Ovary (tissue), 9 donors: ENCODE measurements around the gene EPAS1. TPM values are rescaled to one million over a fixed set of nuclear protein-coding genes. Genes with fewer than 3 reads are reported as not detected.

Experiments used
- DNase-seq, 5 donors: peaks; one replicate each; pipeline ENCODE4 v3.0.0-alpha.2; 2019 to 2020
- H3K27ac ChIP-seq, 2 donors: fragments of 200-600 bp; one replicate each; pipeline versions ENCODE4 v1.5.1 to v1.8.0; 2019 to 2022
- H3K27me3 ChIP-seq: fragments of 200-600 bp; one replicate; pipeline ENCODE4 v1.8.0; 2022
- H3K36me3 ChIP-seq: fragments of 200-600 bp; sonication (generic); one replicate; pipeline ENCODE4 v1.5.1; 2019
- H3K4me1 ChIP-seq: one replicate; pipeline ENCODE4 v1.8.1; 2013; ENCODE audit warnings: mild to moderate bottlenecking, moderate library complexity; ENCODE audit not compliant: insufficient read depth
- H3K4me3 ChIP-seq: fragments of 200-600 bp; sonication (generic); one replicate; pipeline ENCODE4 v1.5.1; 2017
- H3K9me3 ChIP-seq, 2 donors: fragments of 200-600 bp in 1 of 2; sonication (generic) in 1 of 2; one replicate each; pipeline versions ENCODE4 v1.5.1 to v1.8.1; 2013 to 2019; ENCODE audit warnings: mild to moderate bottlenecking in 1 of 2, moderate library complexity in 1 of 2
- EP300 ChIP-seq: sonication (generic); formaldehyde crosslinking; IDR thresholded peaks from one replicate; pipeline ENCODE4 v1.6.1; 2017; ENCODE audit warnings: antibody characterized with exemption
- POLR2A ChIP-seq: fragments of 450-650 bp; IDR thresholded peaks from one replicate; pipeline ENCODE4 v1.6.1; 2017; ENCODE audit warnings: antibody characterized with exemption, mild to moderate bottlenecking, moderate library complexity
- WGBS, 3 donors: extraction: QIAGEN DNeasy Blood & Tissue Kit in 1 of 3; methylation state at CpG; one replicate each; pipeline versions ENCODE4 v1.1.5 to v1.1.7; 2013 to 2017; 5-methylcytosine and 5-hydroxymethylcytosine counted together
- intact Hi-C, 4 donors: fragments of 100-400 bp; cut with DNase I; formaldehyde crosslinking; loops; one replicate each; pipeline versions ENCODE4 v1.11.0 to v1.15.1; 2022 to 2023
- polyA plus RNA-seq, 2 donors: library from polyadenylated mRNA; stranded (reverse); fragments of 200-250 nt in 1 of 2; fragments of 350-450 nt in 1 of 2; fragmentation: Illumina TruSeq in 1 of 2; extraction: RNeasy Lipid Tissue Mini Kit (QIAGEN cat#74804) in 1 of 2; gene quantifications; one replicate each; pipeline ENCODE4 v1.2.3, GENCODE V29; 2013 to 2014
- total RNA-seq, 7 donors: library from RNA; depleted of rRNA in 2 of 7; stranded (reverse); fragments of >200 nt in 2 of 7; fragmentation: NEBNext Ultra II Directional in 3 of 7; extraction: Animal tissue kit (Norgen Biotek cat#: 25700) in 3 of 7; gene quantifications; one replicate each; pipeline versions ENCODE4 v1.1.0 to v1.2.4, GENCODE V29; 2016 to 2023
- TF ChIP-seq, protein P1 (sequence below), 3 donors: fragments of 450-650 bp in 2 of 3; fragments of 200-600 bp in 1 of 3; IDR thresholded peaks; one replicate each; pipeline versions ENCODE4 v1.5.1 to v1.8.0; 2016 to 2022; ENCODE audit warnings: antibody characterized with exemption in 3 of 3, mild to moderate bottlenecking in 1 of 3
- donor health status: DM: no; HTN: no; CAD: no; lungs with moderate emphysema.
- donor health status: DM: no; HTN: no; CAD: no.
- donor health status: Bipolar disorder and iron deficiency.
- donor health status: DM: yes; HTN: yes; CAD: no.
- donor health status: DM: no; HTN: no; CAD: no.
- donor health status: DM: yes; HTN: yes; CAD: no.

EPAS1 gene
- total and polyA plus RNA-seq, 9 donors, result 63.1 to 258 (median 82.7) TPM

DNA sequence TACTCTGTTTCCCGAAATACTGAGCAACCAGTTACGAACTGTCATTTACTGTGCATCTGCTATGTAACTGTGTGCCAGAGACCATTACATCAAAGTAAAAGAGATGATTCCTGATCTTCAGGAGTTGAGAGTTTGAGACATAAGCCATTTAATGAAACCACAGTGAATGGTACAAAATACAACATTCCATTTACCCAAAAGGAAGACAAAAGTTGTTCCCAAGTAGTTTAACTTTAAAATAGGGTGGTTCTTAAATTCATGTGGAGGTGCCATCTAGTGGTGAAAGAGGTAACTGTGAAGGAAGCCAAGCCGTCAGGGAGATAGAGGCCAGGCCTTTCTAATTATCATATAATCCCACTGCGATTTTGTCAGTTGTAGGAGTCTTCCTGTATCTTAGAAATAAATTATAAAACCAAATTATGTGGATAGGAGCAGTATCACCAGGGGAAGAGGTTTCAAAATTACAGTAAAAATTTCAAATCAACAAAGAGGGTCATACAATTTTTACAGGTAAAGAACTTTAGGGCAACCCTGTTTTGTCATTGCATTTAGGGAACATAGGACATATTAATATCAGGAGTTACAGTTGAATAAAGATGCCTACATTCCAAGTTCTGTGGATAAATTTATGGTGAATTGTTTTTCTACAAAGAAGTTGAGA lies 67.7 kb downstream of the EPAS1 start:
- 60 to 63% (median 61%) methylated on average over 4 of the region's 4 CpGs for WGBS, 3 donors
- Histone ChIP-seq H3K27ac (no peak overlapping the region), H3K9me3 (no peaks in the 10 kb centered on the region), H3K27me3 (no peaks in the 10 kb centered on the region), H3K4me1 (no peaks in the 10 kb centered on the region), H3K4me3 (no peak overlapping the region), H3K36me3 (no peaks in the 10 kb centered on the region)
- intact Hi-C loops, result loop anchor here in 3 of 4 donors (5.0 to 10.0 kb wide), 5 partner anchors 68 to 360 kb away; partner anchors contain the start of gene EPAS1 (in 1 of the 3)
- DNase-seq, result peak in 1 of 5 donors; percentile 54
- TF ChIP-seq EP300 (no peak), POLR2A (no peak)
- TF ChIP-seq, protein P1, sequence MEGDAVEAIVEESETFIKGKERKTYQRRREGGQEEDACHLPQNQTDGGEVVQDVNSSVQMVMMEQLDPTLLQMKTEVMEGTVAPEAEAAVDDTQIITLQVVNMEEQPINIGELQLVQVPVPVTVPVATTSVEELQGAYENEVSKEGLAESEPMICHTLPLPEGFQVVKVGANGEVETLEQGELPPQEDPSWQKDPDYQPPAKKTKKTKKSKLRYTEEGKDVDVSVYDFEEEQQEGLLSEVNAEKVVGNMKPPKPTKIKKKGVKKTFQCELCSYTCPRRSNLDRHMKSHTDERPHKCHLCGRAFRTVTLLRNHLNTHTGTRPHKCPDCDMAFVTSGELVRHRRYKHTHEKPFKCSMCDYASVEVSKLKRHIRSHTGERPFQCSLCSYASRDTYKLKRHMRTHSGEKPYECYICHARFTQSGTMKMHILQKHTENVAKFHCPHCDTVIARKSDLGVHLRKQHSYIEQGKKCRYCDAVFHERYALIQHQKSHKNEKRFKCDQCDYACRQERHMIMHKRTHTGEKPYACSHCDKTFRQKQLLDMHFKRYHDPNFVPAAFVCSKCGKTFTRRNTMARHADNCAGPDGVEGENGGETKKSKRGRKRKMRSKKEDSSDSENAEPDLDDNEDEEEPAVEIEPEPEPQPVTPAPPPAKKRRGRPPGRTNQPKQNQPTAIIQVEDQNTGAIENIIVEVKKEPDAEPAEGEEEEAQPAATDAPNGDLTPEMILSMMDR (IDR thresholded peaks at IDR 0.05), result peak; percentile 59 to 72 (median 60)

DNA sequence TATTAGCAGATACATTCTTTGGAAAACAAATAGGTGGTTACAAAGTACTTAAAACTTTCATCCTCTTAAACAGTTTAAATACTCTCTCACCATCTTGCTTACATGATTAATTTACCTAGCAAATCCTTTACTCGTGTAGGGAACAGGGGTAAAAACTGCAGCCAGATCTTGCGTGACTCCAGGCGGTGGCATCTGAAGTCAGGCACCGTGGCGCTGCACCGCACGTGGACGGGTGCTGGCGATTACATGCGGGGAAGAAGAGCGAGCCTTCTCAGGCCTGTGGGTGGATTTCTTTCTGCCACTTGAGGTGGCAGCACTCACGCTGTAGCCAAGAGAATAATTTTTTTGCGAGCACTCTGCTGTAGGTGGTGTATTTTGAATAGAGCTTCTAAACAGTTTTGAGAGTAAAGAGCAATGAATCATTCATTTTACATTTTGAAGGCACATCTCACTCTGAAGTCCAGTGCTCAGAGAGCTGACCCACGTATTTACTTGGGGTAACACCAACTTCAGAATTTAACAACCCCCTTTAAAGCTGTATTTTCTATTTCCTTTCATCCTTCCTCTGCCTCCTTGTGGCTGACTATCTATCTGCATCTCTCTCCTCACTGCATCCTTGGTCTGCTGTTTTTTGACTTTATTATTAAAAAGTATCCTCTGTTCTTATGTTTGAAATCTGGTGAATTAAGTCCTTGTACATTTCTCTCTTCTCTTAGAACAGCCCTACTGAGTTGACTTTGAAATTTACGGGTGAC lies 68.9 kb downstream of the EPAS1 start:
- no peaks in the 10 kb centered on the region for H3K27me3 ChIP-seq
- DNase-seq, result no peak
- 86% methylated on average over 15 of the region's 15 CpGs for WGBS, 3 donors
- no peaks in the 10 kb centered on the region for H3K4me1 ChIP-seq
- intact Hi-C loops, result loop anchor here in 3 of 4 donors (5.0 to 10.0 kb wide), 4 partner anchors 69 to 361 kb away; partner anchors contain the start of gene EPAS1 (in 1 of the 3)
- H3K27ac ChIP-seq, result no peak overlapping the region
- H3K9me3 ChIP-seq, result no peaks in the 10 kb centered on the region
- H3K36me3 ChIP-seq, result no peaks in the 10 kb centered on the region
- TF ChIP-seq POLR2A (no peak), EP300 (no peak)
- TF ChIP-seq, protein P1 (IDR thresholded peaks at IDR 0.05), result peak in 2 of 3 donors; percentile 11 to 26
- no peak overlapping the region for H3K4me3 ChIP-seq

DNA sequence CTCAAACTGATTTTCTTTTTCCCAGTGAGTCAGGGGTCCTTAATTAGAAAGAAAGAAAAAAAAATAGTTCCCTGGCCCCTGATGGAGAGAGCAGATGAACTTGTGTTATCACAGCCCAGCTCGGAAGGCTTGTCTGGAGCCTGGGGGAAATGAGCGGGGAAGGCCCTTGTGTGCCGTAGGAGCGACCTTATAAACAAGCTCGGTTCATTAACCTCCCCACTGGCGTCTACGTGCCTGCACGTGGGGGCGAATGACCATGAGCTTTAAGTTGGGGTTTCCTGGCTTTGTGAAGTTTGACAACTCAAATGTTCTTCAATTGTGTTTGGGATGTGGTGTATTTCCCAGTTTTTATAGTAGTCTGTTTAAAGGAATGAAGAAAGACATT lies 69.5 kb downstream of the EPAS1 start:
- no peaks in the 10 kb centered on the region for H3K9me3 ChIP-seq
- no peak for DNase-seq
- intact Hi-C loops, result loop anchor here in 3 of 4 donors (5.0 to 10.0 kb wide), 4 partner anchors 69 to 362 kb away; partner anchors contain the start of gene EPAS1 (in 1 of the 3)
- H3K27me3 ChIP-seq, result no peaks in the 10 kb centered on the region
- TF ChIP-seq POLR2A, result no peak
- TF ChIP-seq, protein P1 (IDR thresholded peaks at IDR 0.05), result no peak
- no peak for TF ChIP-seq EP300
- H3K27ac ChIP-seq, result no peak overlapping the region
- no peaks in the 10 kb centered on the region for H3K36me3 ChIP-seq
- no peaks in the 10 kb centered on the region for H3K4me1 ChIP-seq
- 78 to 84% (median 78%) methylated on average over 9 of the region's 9 CpGs for WGBS, 3 donors
- H3K4me3 ChIP-seq, result no peak overlapping the region

DNA sequence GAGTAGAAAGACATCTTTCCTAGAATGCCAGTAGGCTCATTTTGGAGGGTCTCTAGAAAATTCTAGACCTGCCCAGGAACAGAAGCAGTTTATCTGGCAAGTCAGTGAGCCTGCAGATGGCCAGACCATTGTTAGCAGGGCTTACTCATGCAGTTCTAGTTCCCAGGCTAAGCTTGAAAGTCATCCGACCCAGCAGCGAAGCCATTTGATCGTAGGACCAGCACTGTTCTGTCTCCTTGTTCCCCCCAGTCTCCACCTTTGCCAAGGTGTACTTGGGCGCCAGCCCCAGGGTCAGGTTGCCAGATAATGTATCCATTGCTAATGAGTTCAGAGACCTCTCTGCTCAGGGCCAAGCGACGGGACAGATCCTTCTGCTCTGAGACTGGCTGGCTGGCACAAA lies 70.1 kb downstream of the EPAS1 start:
- Histone ChIP-seq H3K27me3 (no peaks in the 10 kb centered on the region), H3K4me3 (no peak overlapping the region), H3K4me1 (no peaks in the 10 kb centered on the region), H3K36me3 (no peaks in the 10 kb centered on the region), H3K9me3 (no peaks in the 10 kb centered on the region), H3K27ac (no peak overlapping the region)
- intact Hi-C loops, result loop anchor here in 3 of 4 donors (5.0 to 10.0 kb wide), 4 partner anchors 70 to 362 kb away; partner anchors contain the start of gene EPAS1 (in 1 of the 3)
- WGBS, 3 donors, result 91 to 97% (median 93%) methylated on average over 6 of the region's 6 CpGs
- no peak for TF ChIP-seq POLR2A
- TF ChIP-seq, protein P1 (IDR thresholded peaks at IDR 0.05), result no peak
- no peak for TF ChIP-seq EP300
- DNase-seq, result no peak
